HUES64 (cell line): Measurements from ENCODE around the gene MAGI2.
A peak's percentile ranks its signal among the peaks of the same experiment; 100 is the strongest.

Experiments used
- H3K27ac ChIP-seq: 2 replicates; pipeline ENCODE4 v1.7.0; 2013; ENCODE audit warnings: low read depth, low read length, inconsistent platforms
- H3K27me3 ChIP-seq: 2 replicates; pipeline ENCODE4 v1.6.1; 2013; ENCODE audit warnings: mild to moderate bottlenecking, low read length; ENCODE audit not compliant: insufficient read depth
- H3K36me3 ChIP-seq: 2 replicates; pipeline ENCODE4 v1.6.1; 2013; ENCODE audit warnings: mild to moderate bottlenecking, low read length; ENCODE audit not compliant: insufficient read depth
- H3K4me1 ChIP-seq: 2 replicates; pipeline ENCODE4 v1.6.1; 2013; ENCODE audit warnings: mild to moderate bottlenecking, low read length, moderate library complexity; ENCODE audit not compliant: insufficient read depth
- H3K4me3 ChIP-seq: 2 replicates; pipeline ENCODE4 v1.5.1; 2013; ENCODE audit warnings: mild to moderate bottlenecking, low read length, moderate library complexity
- H3K9ac ChIP-seq: 2 replicates; pipeline ENCODE4 v1.6.1; 2013; ENCODE audit warnings: mild to moderate bottlenecking, low read depth, low read length
- H3K9me3 ChIP-seq: 2 replicates; pipeline ENCODE4 v1.6.1; 2013; ENCODE audit warnings: low read depth, low read length; ENCODE audit not compliant: insufficient read depth
- WGBS: fragments of 150-250, 120-280 bp; methylation state at CpG from one replicate; pipeline ENCODE4 v1.1.7; 2013; ENCODE audit warnings: missing lambda C conversion rate; 5-methylcytosine and 5-hydroxymethylcytosine counted together

MAGI2 gene

GRCh38 chr7:77991656-77992055, 1461.8 kb downstream of the MAGI2 start:
- H3K27ac ChIP-seq = no peak overlapping the region
- H3K27me3 ChIP-seq = no peaks in the 10 kb centered on the region
- no peak overlapping the region for H3K9ac ChIP-seq
- H3K4me1 ChIP-seq = peaks cover 6% of the 10 kb centered on the region
- H3K4me3 ChIP-seq = no peak overlapping the region
- no peaks in the 10 kb centered on the region for H3K36me3 ChIP-seq
- H3K9me3 ChIP-seq = no peaks in the 10 kb centered on the region
- WGBS = 92% methylated on average over 4 of the region's 4 CpGs

GRCh38 chr7:77989981-77990566, 1463.4 kb downstream of the MAGI2 start:
- 86% methylated on average over 6 of the region's 6 CpGs for WGBS
- H3K27ac ChIP-seq = no peak overlapping the region; the same call in 1 of the 2 replicates

GRCh38 chr7:77985974-77986339, 1467.5 kb downstream of the MAGI2 start:
- Histone ChIP-seq H3K4me3 (no peak overlapping the region), H3K27me3 (no peaks in the 10 kb centered on the region), H3K9ac (no peak overlapping the region), H3K36me3 (no peaks in the 10 kb centered on the region), H3K4me1 (peaks cover 6% of the 10 kb centered on the region), H3K27ac (no peak overlapping the region), H3K9me3 (no peaks in the 10 kb centered on the region)
- 83% methylated on average over 3 of the region's 3 CpGs for WGBS

More at GRCh38 chr7:77989981-77990566, 1463.4 kb downstream of the MAGI2 start:
- Histone ChIP-seq H3K4me3 (no peak overlapping the region), H3K4me1 (peaks cover 6% of the 10 kb centered on the region), H3K9ac (peak overlapping the region; percentile 24; the same call in 1 of the 2 replicates), H3K27me3 (no peaks in the 10 kb centered on the region), H3K36me3 (no peaks in the 10 kb centered on the region), H3K9me3 (no peaks in the 10 kb centered on the region)

GRCh38 chr7:77985232-77985973, 1468.1 kb downstream of the MAGI2 start:
- WGBS = 93% methylated on average over 12 of the region's 12 CpGs
- no peak overlapping the region for H3K4me3 ChIP-seq
- no peaks in the 10 kb centered on the region for H3K9me3 ChIP-seq
- no peak overlapping the region for H3K9ac ChIP-seq
- no peaks in the 10 kb centered on the region for H3K27me3 ChIP-seq
- no peaks in the 10 kb centered on the region for H3K36me3 ChIP-seq
- no peak overlapping the region for H3K27ac ChIP-seq
- H3K4me1 ChIP-seq = peaks cover 5% of the 10 kb centered on the region

GRCh38 chr7:77983973-77984372, 1469.5 kb downstream of the MAGI2 start:
- Histone ChIP-seq H3K4me1 (no peaks in the 10 kb centered on the region), H3K36me3 (no peaks in the 10 kb centered on the region), H3K27me3 (no peaks in the 10 kb centered on the region), H3K9me3 (no peaks in the 10 kb centered on the region), H3K9ac (no peak overlapping the region), H3K27ac (no peak overlapping the region), H3K4me3 (no peak overlapping the region)
- WGBS = 92% methylated on average over 4 of the region's 4 CpGs

GRCh38 chr7:77982926-77983550, 1470.4 kb downstream of the MAGI2 start:
- no peak overlapping the region for H3K4me3 ChIP-seq
- no peak overlapping the region for H3K27ac ChIP-seq
- H3K4me1 ChIP-seq = no peaks in the 10 kb centered on the region
- no peaks in the 10 kb centered on the region for H3K36me3 ChIP-seq
- no peaks in the 10 kb centered on the region for H3K9me3 ChIP-seq
- H3K9ac ChIP-seq = no peak overlapping the region
- 97% methylated on average over 5 of the region's 5 CpGs for WGBS
- H3K27me3 ChIP-seq = no peaks in the 10 kb centered on the region

GRCh38 chr7:77980087-77980713, 1473.3 kb downstream of the MAGI2 start:
- Histone ChIP-seq H3K4me3 (no peak overlapping the region), H3K4me1 (no peaks in the 10 kb centered on the region), H3K9me3 (no peaks in the 10 kb centered on the region), H3K36me3 (no peaks in the 10 kb centered on the region), H3K9ac (no peak overlapping the region), H3K27me3 (no peaks in the 10 kb centered on the region), H3K27ac (no peak overlapping the region)
- WGBS = 92% methylated on average over 3 of the region's 3 CpGs

- Histone ChIP-seq H3K9ac (no peak overlapping the region), H3K4me3 (no peak overlapping the region), H3K36me3 (no peaks in the 10 kb centered on the region), H3K4me1 (no peaks in the 10 kb centered on the region), H3K27ac (no peak overlapping the region), H3K9me3 (no peaks in the 10 kb centered on the region), H3K27me3 (no peaks in the 10 kb centered on the region)
- 80% methylated on average over 5 of the region's 5 CpGs for WGBS
Measured at GRCh38 chr7:77979219-77979618, 1474.2 kb downstream of the MAGI2 start.

- H3K4me1 ChIP-seq = no peaks in the 10 kb centered on the region
- H3K9ac ChIP-seq = no peak overlapping the region
- no peak overlapping the region for H3K4me3 ChIP-seq
- no peaks in the 10 kb centered on the region for H3K36me3 ChIP-seq
- no peaks in the 10 kb centered on the region for H3K9me3 ChIP-seq
- H3K27me3 ChIP-seq = no peaks in the 10 kb centered on the region
- WGBS = 94% methylated on average over 2 of the region's 2 CpGs
- no peak overlapping the region for H3K27ac ChIP-seq
Measured at GRCh38 chr7:77975672-77976480, 1477.6 kb downstream of the MAGI2 start.

- H3K4me3 ChIP-seq = no peak overlapping the region
- no peaks in the 10 kb centered on the region for H3K9me3 ChIP-seq
- no peaks in the 10 kb centered on the region for H3K27me3 ChIP-seq
- H3K36me3 ChIP-seq = no peaks in the 10 kb centered on the region
- no peaks in the 10 kb centered on the region for H3K4me1 ChIP-seq
- no peak overlapping the region for H3K9ac ChIP-seq
- H3K27ac ChIP-seq = no peak overlapping the region
Measured at GRCh38 chr7:77971726-77972125, 1481.7 kb downstream of the MAGI2 start.
